OCI-LY3 (cell line): ENCODE data around the gene TUBB3.

Experiments
- H2AFZ ChIP-seq: fragments of 200-600, 300-600 bp; shearing (Covaris generic); 2 replicates; pipeline ENCODE4 v1.6.0; 2014; ENCODE audit warnings: antibody characterized with exemption, low read depth, low read length
- H3K27ac ChIP-seq: fragments of 200-600, 300-600 bp; sonication (generic); 2 replicates; pipeline ENCODE4 v1.5.1; 2014; ENCODE audit warnings: mild to moderate bottlenecking, low read length, moderate library complexity, mixed read lengths
- H3K27me3 ChIP-seq: fragments of 200-600, 300-600 bp; sonication (generic); 2 replicates; pipeline ENCODE4 v1.6.1; 2014; ENCODE audit warnings: low read depth, low read length, mixed read lengths
- H3K36me3 ChIP-seq: fragments of 200-600, 300-600 bp; sonication (generic); replicated peaks from 2 replicates; pipeline ENCODE3; 2014; ENCODE audit warnings: low read depth, low read length, mixed read lengths
- H3K4me1 ChIP-seq: fragments of 300-600, 200-600 bp; sonication (generic); 2 replicates; pipeline ENCODE4 v1.6.1; 2014; ENCODE audit warnings: low read length, mixed read lengths
- H3K4me2 ChIP-seq: fragments of 200-600, 300-600 bp; sonication (generic); 2 replicates; pipeline ENCODE4 v1.6.1; 2014; ENCODE audit warnings: low read length, mixed read lengths
- H3K4me3 ChIP-seq: fragments of 300-600, 200-600 bp; sonication (generic); 2 replicates; pipeline ENCODE4 v1.5.1; 2014; ENCODE audit warnings: antibody characterized with exemption, mild to moderate bottlenecking, low read length, moderate library complexity
- H3K79me2 ChIP-seq: fragments of 300-600, 200-600 bp; shearing (Covaris generic); 2 replicates; pipeline ENCODE4 v1.6.1; 2014; ENCODE audit warnings: mild to moderate bottlenecking, low read length, mixed read lengths
- H3K9ac ChIP-seq: fragments of 300-600, 200-600 bp; shearing (Covaris generic); 2 replicates; pipeline ENCODE4 v1.6.0; 2014; ENCODE audit warnings: mild to moderate bottlenecking, low read length, moderate library complexity
- H3K9me3 ChIP-seq: fragments of 200-600, 300-600 bp; shearing (Covaris generic); 2 replicates; pipeline ENCODE4 v1.6.1; 2014; ENCODE audit warnings: low read length, mixed read lengths; ENCODE audit not compliant: insufficient read depth
- H4K20me1 ChIP-seq: fragments of 200-600, 300-600 bp; sonication (generic); 2 replicates; pipeline ENCODE4 v1.6.1; 2016; ENCODE audit warnings: low read length, mixed read lengths; ENCODE audit not compliant: insufficient read depth
- CTCF ChIP-seq: fragments of 200-600, 300-600 bp; sonication (generic); IDR thresholded peaks from 2 replicates; pipeline ENCODE4 v1.5.1; 2014; ENCODE audit warnings: antibody characterized with exemption, low read length, low read depth
- EZH2phosphoT487 ChIP-seq: fragments of 200-600 bp; shearing (Covaris generic); IDR thresholded peaks from 2 replicates; pipeline ENCODE4 v1.6.1; 2018; ENCODE audit warnings: antibody characterized with exemption, mixed run types, low read depth

Gene TUBB3

GRCh38 chr16:89881368-89881730, 41.8 kb upstream of the TUBB3 start:
- peaks cover 55% of the 10 kb centered on the region for H3K79me2 ChIP-seq
- peaks cover 44% of the 10 kb centered on the region for H3K36me3 ChIP-seq
- H4K20me1 ChIP-seq: peaks cover 14% of the 10 kb centered on the region
- H3K9ac ChIP-seq: no peak overlapping the region
- no peaks in the 10 kb centered on the region for H3K9me3 ChIP-seq
- no peaks in the 10 kb centered on the region for H3K4me1 ChIP-seq
- no peak overlapping the region for H3K4me2 ChIP-seq
- no peak overlapping the region for H2AFZ ChIP-seq
- no peak overlapping the region for H3K4me3 ChIP-seq
- H3K27me3 ChIP-seq: no peaks in the 10 kb centered on the region
- no peak overlapping the region for H3K27ac ChIP-seq
- no peak for TF ChIP-seq EZH2phosphoT487
- TF ChIP-seq CTCF: no peak

- Histone ChIP-seq H3K27me3 (no peaks in the 10 kb centered on the region), H3K4me3 (no peak overlapping the region), H3K36me3 (peaks cover 46% of the 10 kb centered on the region), H4K20me1 (peaks cover 14% of the 10 kb centered on the region), H3K4me2 (no peak overlapping the region), H2AFZ (no peak overlapping the region), H3K9ac (no peak overlapping the region), H3K79me2 (peaks cover 37% of the 10 kb centered on the region), H3K9me3 (no peaks in the 10 kb centered on the region), H3K4me1 (no peaks in the 10 kb centered on the region), H3K27ac (no peak overlapping the region)
- TF ChIP-seq CTCF (no peak), EZH2phosphoT487 (no peak)
Observed at GRCh38 chr16:89883346-89884040, 39.6 kb upstream of the TUBB3 start.

- no peak overlapping the region for H3K9ac ChIP-seq
- no peak overlapping the region for H2AFZ ChIP-seq
- no peaks in the 10 kb centered on the region for H3K9me3 ChIP-seq
- TF ChIP-seq CTCF (no peak), EZH2phosphoT487 (no peak)
- no peaks in the 10 kb centered on the region for H3K27me3 ChIP-seq
- peaks cover 32% of the 10 kb centered on the region for H3K79me2 ChIP-seq
- H3K4me2 ChIP-seq: no peak overlapping the region
- no peak overlapping the region for H3K4me3 ChIP-seq
- peaks cover 42% of the 10 kb centered on the region for H3K36me3 ChIP-seq
- H3K27ac ChIP-seq: no peak overlapping the region
- no peaks in the 10 kb centered on the region for H3K4me1 ChIP-seq
- H4K20me1 ChIP-seq: peaks cover 14% of the 10 kb centered on the region
Observed at GRCh38 chr16:89884041-89884421, 39.1 kb upstream of the TUBB3 start.

- Histone ChIP-seq H3K4me2 (no peak overlapping the region), H3K9ac (no peak overlapping the region), H3K9me3 (no peaks in the 10 kb centered on the region), H3K4me3 (no peak overlapping the region), H3K36me3 (peaks cover 46% of the 10 kb centered on the region), H3K79me2 (peaks cover 6% of the 10 kb centered on the region; the same call in 1 of the 2 replicates), H2AFZ (no peak overlapping the region), H3K27ac (no peak overlapping the region), H3K4me1 (no peaks in the 10 kb centered on the region), H4K20me1 (peaks cover 11% of the 10 kb centered on the region), H3K27me3 (no peaks in the 10 kb centered on the region)
- TF ChIP-seq EZH2phosphoT487 (no peak), CTCF (no peak)
Observed at GRCh38 chr16:89887243-89887642, 35.9 kb upstream of the TUBB3 start.
